Measurements from ENCODE around the gene IKBIP.
"Not testable (repeated sequence)": the region's sequence is repeated elsewhere in the genome, so short reads cannot be mapped to it uniquely, and the experiment has no call there.

Gene IKBIP

DNA sequence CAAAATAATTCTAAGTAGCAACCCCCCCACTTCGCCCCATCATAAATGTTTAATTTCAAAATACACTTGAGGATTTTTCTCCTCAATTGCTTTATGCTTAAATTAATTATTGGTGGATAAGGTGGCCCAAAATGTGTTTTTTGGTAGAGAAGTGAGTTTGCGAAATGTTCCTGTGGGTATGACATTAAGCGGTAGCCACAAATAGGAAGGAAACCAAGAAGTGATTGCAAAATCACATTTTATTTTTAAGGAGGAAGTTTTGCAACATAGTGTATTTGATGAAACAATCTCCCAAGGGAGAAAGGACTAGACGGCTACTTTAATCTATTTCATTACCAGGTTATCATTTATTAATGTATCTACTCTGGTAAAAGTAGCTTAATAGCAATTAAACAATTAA, 25.6 kb downstream of the IKBIP start:
- no peaks in the 10 kb centered on the region for H3K27me3 ChIP-seq (ENCODE audit: insufficient read depth, low read length)
- no peaks in the 10 kb centered on the region for H3K9me3 ChIP-seq (ENCODE audit: insufficient read depth, low read depth, low read length)
- H3K27ac ChIP-seq (ENCODE audit: low read length), result no peak overlapping the region
- H3K36me3 ChIP-seq (ENCODE audit: insufficient read depth, low read depth, low read length), result no peaks in the 10 kb centered on the region
- no peaks in the 10 kb centered on the region for H3K4me1 ChIP-seq (ENCODE audit: insufficient read depth, low read length)
- no peak overlapping the region for H3K4me3 ChIP-seq (ENCODE audit: low read length)
- no peak overlapping the region for H3K9ac ChIP-seq (ENCODE audit: low read depth, low read length)

DNA sequence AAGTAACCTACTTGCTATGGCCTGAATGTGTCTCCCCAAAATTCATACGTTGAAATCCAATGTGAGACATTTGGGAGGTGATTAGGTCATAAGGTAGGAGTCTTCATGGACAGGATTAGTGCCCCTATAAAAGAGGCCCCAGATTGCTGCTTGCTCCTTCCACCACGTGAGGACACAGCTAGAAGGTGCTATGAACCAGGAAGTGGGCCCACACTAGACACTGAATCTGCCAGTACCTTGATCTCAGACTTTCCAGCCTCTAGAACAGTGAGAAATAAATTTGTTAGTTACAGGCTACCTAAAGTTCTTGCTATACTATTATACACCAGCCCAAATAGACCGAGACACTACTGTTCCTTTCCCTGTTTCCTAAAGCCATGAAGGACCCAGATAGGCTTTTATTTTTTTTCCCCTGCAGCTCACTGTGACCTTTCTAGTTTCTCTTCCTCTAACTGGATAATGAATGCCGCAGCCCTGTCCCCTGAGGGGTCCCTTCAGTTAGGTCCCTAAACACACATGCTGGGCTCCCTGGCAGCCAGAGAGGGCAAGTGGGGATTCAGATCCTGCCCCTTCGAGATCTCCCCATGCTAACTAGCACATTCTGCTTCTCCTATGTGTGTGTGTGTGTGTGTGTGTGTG, 31.8 kb downstream of the IKBIP start:
- no peaks in the 10 kb centered on the region for H3K27me3 ChIP-seq (ENCODE audit: insufficient read depth, low read length)
- no peak overlapping the region for H3K27ac ChIP-seq (ENCODE audit: low read length)
- no peaks in the 10 kb centered on the region for H3K4me1 ChIP-seq (ENCODE audit: insufficient read depth, low read length)
- H3K36me3 ChIP-seq (ENCODE audit: insufficient read depth, low read depth, low read length), result no peaks in the 10 kb centered on the region
- no peaks in the 10 kb centered on the region for H3K9me3 ChIP-seq (ENCODE audit: insufficient read depth, low read depth, low read length)
- no peak overlapping the region for H3K4me3 ChIP-seq (ENCODE audit: low read length)
- no peak overlapping the region for H3K9ac ChIP-seq (ENCODE audit: low read depth, low read length)

DNA sequence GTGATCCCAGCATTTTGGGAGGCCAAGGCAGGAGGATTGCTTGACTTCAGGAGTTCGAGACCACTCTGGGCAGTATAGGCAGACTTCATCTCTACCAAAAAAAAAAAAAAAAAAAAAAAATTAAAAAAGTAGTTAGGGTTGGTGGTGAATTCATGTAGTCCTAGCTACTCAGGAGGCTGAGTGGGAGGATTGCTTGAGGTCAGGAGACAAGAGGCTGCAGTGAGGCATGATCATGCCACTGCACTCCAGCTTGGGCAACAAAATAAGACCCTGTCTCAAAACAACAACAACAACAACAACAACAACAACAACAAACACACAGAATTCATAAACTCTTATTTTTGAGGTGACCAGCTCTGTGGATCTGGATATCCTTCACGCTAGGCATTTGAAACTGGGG, 34.0 kb downstream of the IKBIP start:
- H3K4me3 ChIP-seq (ENCODE audit: low read length), result no peak overlapping the region
- no peak overlapping the region for H3K9ac ChIP-seq (ENCODE audit: low read depth, low read length)
- no peak overlapping the region for H3K27ac ChIP-seq (ENCODE audit: low read length)
- no peaks in the 10 kb centered on the region for H3K9me3 ChIP-seq (ENCODE audit: insufficient read depth, low read depth, low read length)
- no peaks in the 10 kb centered on the region for H3K4me1 ChIP-seq (ENCODE audit: insufficient read depth, low read length)
- H3K27me3 ChIP-seq (ENCODE audit: insufficient read depth, low read length), result no peaks in the 10 kb centered on the region
- no peaks in the 10 kb centered on the region for H3K36me3 ChIP-seq (ENCODE audit: insufficient read depth, low read depth, low read length)

DNA sequence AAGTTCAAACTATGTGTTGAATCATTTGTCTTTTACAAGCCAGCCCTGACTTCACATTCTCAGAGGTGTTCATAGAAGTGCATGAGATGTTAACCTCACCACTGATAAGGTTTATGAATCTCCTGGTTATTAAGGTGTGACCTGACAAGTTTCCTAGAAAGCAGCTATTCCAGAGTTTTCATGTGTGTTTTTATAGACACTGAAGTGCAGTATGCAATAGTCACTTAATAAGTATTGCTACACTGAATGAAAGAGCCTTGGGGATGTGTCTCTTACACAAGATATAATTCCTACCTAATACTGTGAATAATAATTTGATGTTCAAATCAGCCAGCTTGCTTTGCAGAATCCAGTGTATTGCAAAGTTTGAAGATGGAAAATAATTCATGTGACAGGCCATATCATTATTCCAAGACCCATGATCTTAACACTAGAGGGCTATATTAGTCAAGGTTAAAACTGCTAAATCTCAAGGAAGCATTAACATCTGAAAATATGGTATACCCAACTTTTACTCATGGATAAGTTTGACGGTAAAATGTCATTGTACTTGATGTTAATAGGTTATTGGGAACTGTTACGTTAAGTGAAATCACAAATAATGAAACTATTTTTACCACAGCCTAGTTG, 38.1 kb downstream of the IKBIP start:
- no peaks in the 10 kb centered on the region for H3K27me3 ChIP-seq (ENCODE audit: insufficient read depth, low read length)
- H3K4me3 ChIP-seq (ENCODE audit: low read length), result no peak overlapping the region
- no peaks in the 10 kb centered on the region for H3K4me1 ChIP-seq (ENCODE audit: insufficient read depth, low read length)
- no peaks in the 10 kb centered on the region for H3K9me3 ChIP-seq (ENCODE audit: insufficient read depth, low read depth, low read length)
- no peak overlapping the region for H3K27ac ChIP-seq (ENCODE audit: low read length)
- no peak overlapping the region for H3K9ac ChIP-seq (ENCODE audit: low read depth, low read length)
- peaks cover 30% of the 10 kb centered on the region for H3K36me3 ChIP-seq (ENCODE audit: insufficient read depth, low read depth, low read length)

DNA sequence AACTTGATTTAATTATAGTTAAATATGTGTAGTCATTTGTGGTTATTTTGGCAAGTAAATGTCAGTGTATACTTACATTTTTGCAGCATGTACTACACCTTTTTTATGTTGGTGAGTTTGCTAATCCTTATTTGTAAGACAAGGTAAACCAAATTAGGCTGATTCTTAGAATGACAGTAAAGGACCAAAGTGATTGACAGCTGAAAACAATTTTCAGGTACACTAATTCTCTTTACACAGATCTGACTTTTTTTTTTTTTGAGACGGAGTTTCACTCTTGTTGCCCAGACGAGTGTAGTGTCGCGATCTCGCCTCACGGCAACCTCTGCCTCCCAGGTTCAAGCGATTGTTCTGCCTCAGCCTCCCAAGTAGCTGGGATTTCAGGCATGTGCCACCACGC, 42.7 kb downstream of the IKBIP start:
- H3K36me3 ChIP-seq (ENCODE audit: insufficient read depth, low read depth, low read length), result peaks cover 75% of the 10 kb centered on the region
- no peaks in the 10 kb centered on the region for H3K27me3 ChIP-seq (ENCODE audit: insufficient read depth, low read length)
- H3K4me3 ChIP-seq (ENCODE audit: low read length), result no peak overlapping the region
- H3K9ac ChIP-seq (ENCODE audit: low read depth, low read length), result no peak overlapping the region
- no peaks in the 10 kb centered on the region for H3K4me1 ChIP-seq (ENCODE audit: insufficient read depth, low read length)
- H3K9me3 ChIP-seq (ENCODE audit: insufficient read depth, low read depth, low read length), result no peaks in the 10 kb centered on the region
- no peak overlapping the region for H3K27ac ChIP-seq (ENCODE audit: low read length)

DNA sequence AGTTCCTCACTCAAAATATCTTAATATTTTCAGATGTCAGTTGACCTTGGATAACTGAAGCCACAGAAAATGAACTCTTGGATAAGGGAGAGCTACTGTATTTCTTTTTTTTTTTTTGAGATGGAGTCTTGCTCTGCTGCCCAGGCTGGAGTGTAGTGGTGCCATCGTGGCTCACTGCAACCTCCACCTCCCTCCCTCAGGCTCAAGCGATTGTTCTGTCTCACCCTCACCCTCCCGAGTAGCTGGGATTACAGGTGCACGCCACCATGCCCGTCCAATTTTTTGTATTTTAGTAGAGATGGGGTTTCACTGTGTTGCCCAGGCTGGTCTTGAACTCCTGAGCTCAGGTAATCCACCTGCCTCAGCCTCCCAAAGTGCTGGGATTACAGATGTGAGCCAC, 47.3 kb downstream of the IKBIP start:
- peaks cover 10% of the 10 kb centered on the region; the same call in 1 of the 2 replicates for H3K4me1 ChIP-seq (ENCODE audit: insufficient read depth, low read length)
- H3K4me3 ChIP-seq (ENCODE audit: low read length); H3K27ac ChIP-seq (ENCODE audit: low read length); H3K9me3 ChIP-seq (ENCODE audit: insufficient read depth, low read depth, low read length); H3K27me3 ChIP-seq (ENCODE audit: insufficient read depth, low read length); H3K9ac ChIP-seq (ENCODE audit: low read depth, low read length): not testable (repeated sequence)
- peaks cover 73% of the 10 kb centered on the region for H3K36me3 ChIP-seq (ENCODE audit: insufficient read depth, low read depth, low read length)

DNA sequence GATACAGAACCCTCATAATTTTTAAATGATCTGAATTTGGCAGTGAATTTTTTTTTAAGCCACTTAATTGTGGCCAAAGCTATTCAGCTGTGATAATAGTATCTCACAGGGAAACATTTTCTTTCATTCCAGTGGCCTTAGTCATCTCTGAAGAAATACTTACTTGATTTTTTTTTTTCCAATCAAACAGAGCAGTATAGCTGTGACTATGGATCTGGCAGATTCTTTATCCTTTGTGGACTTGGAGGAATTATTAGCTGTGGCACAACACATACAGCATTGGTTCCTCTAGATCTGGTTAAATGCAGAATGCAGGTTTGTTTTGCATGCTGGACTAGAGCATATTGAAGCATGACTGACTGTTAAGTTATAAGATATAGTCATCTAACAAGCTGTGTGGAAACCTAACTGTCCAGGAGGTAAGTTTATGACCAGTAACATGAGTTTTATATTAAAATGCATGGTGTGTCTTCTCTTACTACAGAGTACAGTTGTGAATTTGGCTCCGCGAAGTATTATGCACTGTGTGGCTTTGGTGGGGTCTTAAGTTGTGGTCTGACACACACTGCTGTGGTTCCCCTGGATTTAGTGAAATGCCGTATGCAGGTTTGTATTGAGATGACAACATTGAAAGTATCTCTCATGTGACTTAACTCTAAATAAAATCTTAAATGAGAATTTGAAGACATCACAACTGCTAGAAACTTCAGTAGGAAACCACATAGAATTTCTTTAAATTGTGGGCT, 49.2 kb downstream of the IKBIP start:
- Histone ChIP-seq H3K36me3 (ENCODE audit: insufficient read depth, low read depth, low read length) (peaks cover 54% of the 10 kb centered on the region), H3K9ac (ENCODE audit: low read depth, low read length) (peak overlapping the region; percentile 98), H3K27me3 (ENCODE audit: insufficient read depth, low read length) (no peaks in the 10 kb centered on the region), H3K27ac (ENCODE audit: low read length) (no peak overlapping the region), H3K4me3 (ENCODE audit: low read length) (peak overlapping the region; percentile 87), H3K4me1 (ENCODE audit: insufficient read depth, low read length) (peaks cover 10% of the 10 kb centered on the region; the same call in 1 of the 2 replicates), H3K9me3 (ENCODE audit: insufficient read depth, low read depth, low read length) (no peaks in the 10 kb centered on the region)

DNA sequence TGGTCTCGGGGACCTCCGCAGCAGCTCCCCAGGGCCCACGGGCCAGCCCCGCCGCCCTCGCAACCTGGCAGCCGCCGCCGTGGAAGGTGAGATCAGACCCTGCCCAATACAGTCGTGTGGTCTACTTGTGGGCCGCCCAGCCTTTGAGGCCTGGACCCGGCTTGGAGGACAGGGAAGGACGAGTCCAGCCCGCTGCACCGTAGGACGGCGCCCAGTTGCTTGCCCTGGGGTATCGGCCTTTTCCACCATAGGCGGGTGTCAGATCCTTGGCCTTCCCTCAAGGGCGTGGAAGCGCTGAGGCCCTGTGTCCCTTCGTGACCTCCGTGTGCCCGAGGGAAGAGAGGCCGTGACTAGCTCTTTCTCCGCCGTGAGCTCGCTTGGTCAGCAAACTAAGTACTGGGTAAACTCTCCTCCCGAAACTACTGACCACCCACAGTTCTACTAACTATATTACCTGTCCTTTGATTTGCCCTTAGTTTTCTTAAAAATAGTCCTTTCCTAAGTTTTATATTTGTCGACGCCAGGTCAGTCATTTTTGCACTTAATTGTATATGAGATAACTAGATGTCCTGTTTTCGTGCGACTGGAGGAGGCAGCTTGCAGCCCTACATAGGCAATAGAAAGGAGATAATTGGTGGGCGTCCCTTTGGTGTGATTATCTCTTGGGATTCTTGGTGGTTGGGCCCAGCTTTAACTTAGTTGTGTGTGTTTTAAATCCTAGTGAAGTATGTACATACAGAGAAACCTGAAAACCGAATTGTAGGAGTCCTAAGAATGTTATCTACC, 50.3 kb downstream of the IKBIP start:
- Histone ChIP-seq H3K27ac (ENCODE audit: low read length) (peak overlapping the region; percentile 82), H3K27me3 (ENCODE audit: insufficient read depth, low read length) (no peaks in the 10 kb centered on the region), H3K36me3 (ENCODE audit: insufficient read depth, low read depth, low read length) (peaks cover 43% of the 10 kb centered on the region), H3K4me3 (ENCODE audit: low read length) (peak overlapping the region; percentile 87), H3K9me3 (ENCODE audit: insufficient read depth, low read depth, low read length) (no peaks in the 10 kb centered on the region), H3K9ac (ENCODE audit: low read depth, low read length) (peak overlapping the region; percentile 98), H3K4me1 (ENCODE audit: insufficient read depth, low read length) (peaks cover 10% of the 10 kb centered on the region; the same call in 1 of the 2 replicates)

DNA sequence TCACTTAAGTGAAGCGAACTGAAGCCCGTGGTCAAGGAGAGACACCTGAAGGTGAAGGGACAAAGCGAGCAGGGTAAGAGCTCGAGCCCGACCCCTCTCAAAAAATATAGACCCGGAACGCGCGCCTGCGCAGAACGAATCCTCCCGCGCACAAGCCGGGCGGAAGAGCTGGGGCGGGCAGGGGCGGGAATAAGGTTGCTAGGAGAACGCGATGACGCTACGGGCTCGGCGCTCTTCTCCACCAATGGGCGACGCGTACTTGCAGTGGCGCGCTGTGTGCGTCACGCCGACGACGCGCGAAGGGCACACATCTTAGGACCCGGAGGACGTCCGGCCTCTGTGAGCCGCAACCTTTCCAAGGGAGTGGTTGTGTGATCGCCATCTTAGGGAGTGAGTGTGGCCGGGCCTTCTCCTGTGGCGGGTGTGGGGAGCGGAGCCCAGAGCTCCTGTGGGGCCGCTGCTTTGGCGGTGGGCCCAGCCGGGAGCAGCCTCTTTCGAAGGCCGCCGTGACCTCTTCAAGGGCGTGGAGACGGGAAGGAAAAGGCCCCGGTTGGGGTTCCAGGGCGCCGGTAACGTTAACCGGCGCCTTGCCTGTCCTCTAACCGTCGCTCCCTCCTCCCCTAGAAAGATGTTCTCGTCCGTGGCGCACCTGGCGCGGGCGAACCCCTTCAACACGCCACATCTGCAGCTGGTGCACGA, 51.1 kb downstream of the IKBIP start, which contains the start of gene SLC25A3:
Gene SLC25A3, plus strand, starts transcription at position 336 of the 699 bp plus-strand sequence. Its CDS starts 293 bp downstream, at position 629.
- Histone ChIP-seq H3K27me3 (ENCODE audit: insufficient read depth, low read length) (no peaks in the 10 kb centered on the region), H3K27ac (ENCODE audit: low read length) (peak within 1 kb of the TSS; percentile 82)

DNA sequence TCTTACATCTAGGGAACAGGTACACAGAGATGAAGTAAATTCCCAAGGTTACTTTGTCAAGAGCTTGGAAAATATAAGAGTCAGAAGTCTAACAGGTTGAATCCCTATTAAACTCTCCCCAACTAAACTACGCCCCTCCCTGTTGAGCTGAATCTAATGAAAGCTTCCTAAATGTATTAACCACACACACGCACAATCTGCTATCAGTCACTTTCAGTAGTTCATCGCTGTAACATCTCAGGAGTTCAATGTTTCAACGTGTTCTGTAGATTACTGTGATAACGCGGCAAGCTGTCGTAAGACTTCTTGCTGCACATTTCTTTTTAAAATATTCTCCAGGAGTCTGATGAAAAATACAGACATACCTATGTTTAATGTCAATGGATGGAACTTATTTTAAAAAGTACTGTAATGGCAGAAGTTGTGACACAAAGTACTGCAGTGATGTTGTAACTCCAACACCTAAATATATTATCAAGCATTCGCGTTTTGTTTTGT, 51.7 kb downstream of the IKBIP start:
- Histone ChIP-seq H3K4me1 (ENCODE audit: insufficient read depth, low read length) (peaks cover 10% of the 10 kb centered on the region; the same call in 1 of the 2 replicates), H3K9ac (ENCODE audit: low read depth, low read length) (peak overlapping the region; percentile 80), H3K9me3 (ENCODE audit: insufficient read depth, low read depth, low read length) (no peaks in the 10 kb centered on the region), H3K4me3 (ENCODE audit: low read length) (peak overlapping the region; percentile 60), H3K27ac (ENCODE audit: low read length) (no peak overlapping the region), H3K36me3 (ENCODE audit: insufficient read depth, low read depth, low read length) (peaks cover 29% of the 10 kb centered on the region), H3K27me3 (ENCODE audit: insufficient read depth, low read length) (no peaks in the 10 kb centered on the region)

More for the DNA sequence above, 51.1 kb downstream of the IKBIP start, which contains the start of gene SLC25A3:
- peak within 1 kb of the TSS; percentile 98 for H3K9ac ChIP-seq (ENCODE audit: low read depth, low read length)
- peaks cover 10% of the 10 kb centered on the region; the same call in 1 of the 2 replicates for H3K4me1 ChIP-seq (ENCODE audit: insufficient read depth, low read length)
- H3K36me3 ChIP-seq (ENCODE audit: insufficient read depth, low read depth, low read length), result peaks cover 35% of the 10 kb centered on the region
- H3K9me3 ChIP-seq (ENCODE audit: insufficient read depth, low read depth, low read length), result no peaks in the 10 kb centered on the region
- H3K4me3 ChIP-seq (ENCODE audit: low read length), result peak within 1 kb of the TSS; percentile 87

DNA sequence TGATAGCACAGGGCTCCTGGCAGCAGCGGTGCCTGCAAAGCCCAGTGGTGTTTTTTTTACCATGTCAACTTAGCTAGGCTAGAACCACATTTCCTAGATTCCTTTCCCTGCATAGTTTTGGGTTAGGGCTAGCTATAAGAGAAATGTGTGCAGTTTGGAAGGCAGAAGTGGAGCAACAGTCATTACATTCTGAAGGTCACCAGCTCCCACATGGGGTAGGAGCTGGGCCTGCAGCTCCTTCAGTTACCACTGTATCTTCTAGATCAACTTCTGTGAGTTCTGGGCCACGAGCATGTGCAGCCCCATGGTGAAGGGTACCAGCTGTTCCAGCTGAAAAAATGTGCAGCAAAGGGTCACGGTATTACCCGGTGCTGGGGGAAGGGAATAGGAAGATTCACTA, 53.4 kb downstream of the IKBIP start:
- H3K27me3 ChIP-seq (ENCODE audit: insufficient read depth, low read length), result no peaks in the 10 kb centered on the region

More for the DNA sequence above, 53.4 kb downstream of the IKBIP start:
- Histone ChIP-seq H3K9ac (ENCODE audit: low read depth, low read length) (no peak overlapping the region), H3K9me3 (ENCODE audit: insufficient read depth, low read depth, low read length) (no peaks in the 10 kb centered on the region), H3K36me3 (ENCODE audit: insufficient read depth, low read depth, low read length) (peaks cover 12% of the 10 kb centered on the region), H3K4me1 (ENCODE audit: insufficient read depth, low read length) (peaks cover 10% of the 10 kb centered on the region; the same call in 1 of the 2 replicates), H3K27ac (ENCODE audit: low read length) (no peak overlapping the region), H3K4me3 (ENCODE audit: low read length) (no peak overlapping the region)

Measured in iPS-20b (cell line).